CD4-positive, alpha-beta memory T cell (primary cell): Measurements from ENCODE around the gene COG7. TPM values are rescaled to one million over a fixed set of nuclear protein-coding genes. Genes with fewer than 3 reads are reported as not detected.

Experiments used
- CTCF ChIA-PET: fragments of 350-600 bp; sonication (Branson Sonifier 250); formaldehyde crosslinking; loops from one replicate; lab custom pipeline; 2021; ENCODE audit warnings: inconsistent platforms; ENCODE audit not compliant: partially characterized antibody; lab: Charles Lee
- POLR2A ChIA-PET: fragments of 350-600 bp; sonication (Branson Sonifier 250); formaldehyde crosslinking; loops from one replicate; lab custom pipeline; 2021; ENCODE audit not compliant: partially characterized antibody; lab: Charles Lee
- DNase-seq, 5 donors: peaks; one replicate each; pipeline versions ENCODE4 v3.0.0 to v3.0.0-alpha.2; 2020 to 2022; ENCODE audit warnings: mixed read lengths in 1 of 5
- H3K27ac ChIP-seq: one replicate; pipeline ENCODE4 v1.7.0; 2013; ENCODE audit warnings: low read depth, low read length
- H3K27me3 ChIP-seq: 2 replicates; pipeline ENCODE4 v1.7.0; 2013; ENCODE audit warnings: mild to moderate bottlenecking, low read length, moderate library complexity; ENCODE audit not compliant: insufficient read depth
- H3K36me3 ChIP-seq: 2 replicates; pipeline ENCODE4 v1.7.0; 2013; ENCODE audit warnings: mild to moderate bottlenecking, low read length, moderate library complexity; ENCODE audit not compliant: insufficient read depth
- H3K4me1 ChIP-seq: 2 replicates; pipeline ENCODE4 v1.7.0; 2013; ENCODE audit warnings: mild to moderate bottlenecking, low read length, moderate library complexity; ENCODE audit not compliant: insufficient read depth
- H3K4me3 ChIP-seq, 2 donors: one replicate each; pipeline ENCODE4 v1.7.0; 2013; ENCODE audit warnings: low read length in 2 of 2, mild to moderate bottlenecking in 1 of 2
- H3K9me3 ChIP-seq, 2 donors: one replicate each; pipeline ENCODE4 v1.7.0; 2013; ENCODE audit warnings: low read length in 2 of 2, control low read depth in 1 of 2; ENCODE audit not compliant: control insufficient read depth in 1 of 2
- H3K27ac Mint-ChIP-seq, 7 donors: one replicate each; pipeline ENCODE4 v1.8.0; 2020 to 2021; ENCODE audit warnings: mixed read lengths in 7 of 7, mild to moderate bottlenecking in 6 of 7, inconsistent platforms in 3 of 7, moderate library complexity in 3 of 7
- H3K27me3 Mint-ChIP-seq, 2 donors: one replicate each; pipeline ENCODE4 v1.8.0; 2020 to 2021; ENCODE audit warnings: mixed read lengths in 2 of 2
- H3K36me3 Mint-ChIP-seq, 2 donors: one replicate each; pipeline ENCODE4 v1.8.0; 2020 to 2021; ENCODE audit warnings: mixed read lengths in 2 of 2, inconsistent platforms in 1 of 2, mild to moderate bottlenecking in 1 of 2
- H3K4me1 Mint-ChIP-seq, 4 donors: one replicate each; pipeline ENCODE4 v1.8.0; 2020 to 2021; ENCODE audit warnings: mixed read lengths in 4 of 4, mild to moderate bottlenecking in 1 of 4
- H3K4me3 Mint-ChIP-seq, 8 donors: one replicate each; pipeline ENCODE4 v1.8.0; 2020 to 2021; ENCODE audit warnings: mixed read lengths in 8 of 8, mild to moderate bottlenecking in 7 of 8, moderate library complexity in 6 of 8, inconsistent platforms in 3 of 8
- H3K9me3 Mint-ChIP-seq, 8 donors: one replicate each; pipeline ENCODE4 v1.8.0; 2020 to 2021; ENCODE audit warnings: mixed read lengths in 8 of 8, mild to moderate bottlenecking in 5 of 8, inconsistent platforms in 3 of 8, moderate library complexity in 1 of 8
- intact Hi-C: fragments of 100-400 bp; cut with micrococcal nuclease; formaldehyde crosslinking; loops from one replicate; pipeline ENCODE4 v1.15.1; 2023
- polyA plus RNA-seq, 2 donors: library from polyadenylated mRNA; unstranded; fragments of 300-500 nt; fragmentation: Illumina TruSeq; gene quantifications; one replicate each; pipeline ENCODE4 v1.2.3, GENCODE V29; 2021
- total RNA-seq, 2 experiments: library from RNA; stranded (reverse); gene quantifications; one replicate each; pipeline ENCODE4 v1.2.3, GENCODE V29; 2021

The COG7 gene
- total and polyA plus RNA-seq, 4 experiments from 2014 or later, result 11.4 to 24.7 (median 16.3) TPM

- ChIA-PET POLR2A (interaction anchor here (2.2 kb wide), 1 partner anchor 11 kb away, joined by 10 read pairs; the partner anchor contains the start of gene GGA2), CTCF (interaction anchor here (0.8 to 1.5 kb wide), 2 partner anchors 51 to 63 kb away, joined by 4 to 5 read pairs; no protein-coding TSS in a partner anchor)
- Histone ChIP-seq H3K4me3 (no peak overlapping the region), H3K27ac (no peak overlapping the region), H3K36me3 (peaks cover 28% of the 10 kb centered on the region), H3K27me3 (no peaks in the 10 kb centered on the region), H3K9me3 (no peaks in the 10 kb centered on the region), H3K4me1 (peaks cover 53% of the 10 kb centered on the region)
- H3K4me1 Mint-ChIP-seq, result peaks cover 20 to 67% (median 45%) of the 10 kb centered on the region in 4 donors
- no peaks in the 10 kb centered on the region for H3K27me3 Mint-ChIP-seq
- H3K9me3 Mint-ChIP-seq, result no peaks in the 10 kb centered on the region
- no peak overlapping the region for H3K4me3 Mint-ChIP-seq
- H3K36me3 Mint-ChIP-seq, result peaks cover 23 to 37% of the 10 kb centered on the region in 2 donors
- intact Hi-C loops, result no loop called here
- peak overlapping the region in 3 of 7 donors; percentile 11 to 66 (median 14) for H3K27ac Mint-ChIP-seq
- no peak for DNase-seq
Observed at GRCh38 chr16:23498863-23499262, 45.9 kb upstream of the COG7 start.

GRCh38 chr16:23497543-23497868 lies 44.5 kb upstream of the COG7 start:
- CTCF ChIA-PET, result interaction anchor here (1.4 kb wide), 1 partner anchor 10 kb away, joined by 4 read pairs; no protein-coding TSS in a partner anchor
- intact Hi-C loops, result no loop called here
- H3K4me1 Mint-ChIP-seq, result peaks cover 18 to 55% (median 36%) of the 10 kb centered on the region in 4 donors

GRCh38 chr16:23496821-23497542 lies 44.0 kb upstream of the COG7 start:
- H3K9me3 ChIP-seq, result no peaks in the 10 kb centered on the region
- H3K36me3 ChIP-seq, result peaks cover 39% of the 10 kb centered on the region
- H3K4me1 ChIP-seq, result peaks cover 40% of the 10 kb centered on the region
- Mint-ChIP-seq H3K27me3 (no peaks in the 10 kb centered on the region), H3K4me3 (no peak overlapping the region), H3K36me3 (peaks cover 35 to 46% of the 10 kb centered on the region in 2 donors), H3K4me1 (peaks cover 17 to 50% (median 32%) of the 10 kb centered on the region in 4 donors), H3K9me3 (no peaks in the 10 kb centered on the region), H3K27ac (peak overlapping the region in 3 of 7 donors; percentile 0 to 39 (median 19))
- H3K27ac ChIP-seq, result no peak overlapping the region
- no peaks in the 10 kb centered on the region for H3K27me3 ChIP-seq
- intact Hi-C loops, result no loop called here
- POLR2A ChIA-PET, result interaction anchor here (1.0 to 1.6 kb wide), 2 partner anchors 11 to 13 kb away, joined by 4 to 5 read pairs; partner anchors contain the start of gene GGA2
- CTCF ChIA-PET, result interaction anchor here (1.4 kb wide), 1 partner anchor 10 kb away, joined by 4 read pairs; no protein-coding TSS in a partner anchor
- no peak overlapping the region for H3K4me3 ChIP-seq
- no peak for DNase-seq

More at GRCh38 chr16:23497543-23497868, 44.5 kb upstream of the COG7 start:
- POLR2A ChIA-PET, result interaction anchor here (1.0 to 1.6 kb wide), 2 partner anchors 10 to 13 kb away, joined by 4 to 5 read pairs; partner anchors contain the start of gene GGA2
- H3K27me3 Mint-ChIP-seq, result no peaks in the 10 kb centered on the region
- peaks cover 30 to 44% of the 10 kb centered on the region in 2 donors for H3K36me3 Mint-ChIP-seq
- no peak overlapping the region for H3K27ac ChIP-seq
- no peaks in the 10 kb centered on the region for H3K27me3 ChIP-seq
- peak overlapping the region in 4 of 7 donors; percentile 0 to 45 (median 32) for H3K27ac Mint-ChIP-seq
- H3K9me3 ChIP-seq, result no peaks in the 10 kb centered on the region
- H3K4me3 Mint-ChIP-seq, result peak overlapping the region in 1 of 8 donors; percentile 12
- peaks cover 41% of the 10 kb centered on the region for H3K36me3 ChIP-seq
- DNase-seq, result no peak
- H3K4me3 ChIP-seq, result no peak overlapping the region
- H3K4me1 ChIP-seq, result peaks cover 45% of the 10 kb centered on the region
- H3K9me3 Mint-ChIP-seq, result no peaks in the 10 kb centered on the region

GRCh38 chr16:23495671-23496070 lies 42.7 kb upstream of the COG7 start:
- Mint-ChIP-seq H3K4me1 (peaks cover 15 to 37% (median 22%) of the 10 kb centered on the region in 4 donors), H3K36me3 (peaks cover 43 to 51% of the 10 kb centered on the region in 2 donors), H3K4me3 (no peak overlapping the region), H3K27ac (peak overlapping the region in 1 of 7 donors; percentile 65), H3K9me3 (no peaks in the 10 kb centered on the region), H3K27me3 (no peaks in the 10 kb centered on the region)
- Histone ChIP-seq H3K4me1 (peaks cover 34% of the 10 kb centered on the region), H3K9me3 (no peaks in the 10 kb centered on the region), H3K27me3 (no peaks in the 10 kb centered on the region), H3K4me3 (no peak overlapping the region), H3K36me3 (peaks cover 47% of the 10 kb centered on the region), H3K27ac (no peak overlapping the region)
- ChIA-PET POLR2A (no interaction called here), CTCF (interaction anchor here (0.6 kb wide), 1 partner anchor 111 kb away, joined by 3 read pairs; no protein-coding TSS in a partner anchor)
- DNase-seq, result no peak
- intact Hi-C loops, result no loop called here

- H3K27me3 ChIP-seq, result no peaks in the 10 kb centered on the region
- no peaks in the 10 kb centered on the region for H3K27me3 Mint-ChIP-seq
- H3K4me3 Mint-ChIP-seq, result no peak overlapping the region
- H3K4me1 ChIP-seq, result peaks cover 24% of the 10 kb centered on the region
- ChIA-PET POLR2A (no interaction called here), CTCF (no interaction called here)
- H3K9me3 ChIP-seq, result no peaks in the 10 kb centered on the region
- no peak for DNase-seq
- H3K36me3 Mint-ChIP-seq, result peaks cover 52 to 62% of the 10 kb centered on the region in 2 donors
- H3K27ac ChIP-seq, result no peak overlapping the region
- peaks cover 52% of the 10 kb centered on the region for H3K36me3 ChIP-seq
- peaks cover 10 to 23% (median 16%) of the 10 kb centered on the region in 4 donors for H3K4me1 Mint-ChIP-seq
- intact Hi-C loops, result no loop called here
- H3K27ac Mint-ChIP-seq, result peak overlapping the region in 1 of 7 donors; percentile 48
- H3K9me3 Mint-ChIP-seq, result no peaks in the 10 kb centered on the region
- H3K4me3 ChIP-seq, result no peak overlapping the region
Observed at GRCh38 chr16:23494188-23494587, 41.2 kb upstream of the COG7 start.

- Mint-ChIP-seq H3K9me3 (no peaks in the 10 kb centered on the region), H3K4me1 (peaks cover 0 to 4% (median 0%) of the 10 kb centered on the region in 4 donors), H3K27ac (peak overlapping the region in 2 of 7 donors; percentile 18 to 51), H3K27me3 (no peaks in the 10 kb centered on the region), H3K36me3 (peaks cover 62 to 72% of the 10 kb centered on the region in 2 donors), H3K4me3 (peak overlapping the region in 1 of 8 donors; percentile 11)
- Histone ChIP-seq H3K36me3 (peaks cover 73% of the 10 kb centered on the region), H3K4me3 (no peak overlapping the region), H3K4me1 (no peaks in the 10 kb centered on the region), H3K27me3 (no peaks in the 10 kb centered on the region), H3K27ac (no peak overlapping the region), H3K9me3 (no peaks in the 10 kb centered on the region)
- ChIA-PET CTCF (interaction anchor here (0.7 kb wide), 1 partner anchor 746 kb away, joined by 3 read pairs; no protein-coding TSS in a partner anchor), POLR2A (no interaction called here)
- intact Hi-C loops, result no loop called here
- no peak for DNase-seq
Observed at GRCh38 chr16:23491490-23492391, 38.8 kb upstream of the COG7 start.
